Urinary bladder (tissue), 4 donors: ENCODE data around the gene SUPT20H. TPM values are rescaled to one million over a fixed set of nuclear protein-coding genes. Genes with fewer than 3 reads are reported as not detected.

Experiments used
- DNase-seq: peaks from one replicate; pipeline ENCODE4 v3.0.0-alpha.2; 2015; ENCODE audit errors: extremely low spot score
- H3K27ac ChIP-seq: one replicate; pipeline ENCODE4 v1.5.1; 2013; ENCODE audit warnings: low read depth, mild to moderate bottlenecking, moderate library complexity
- H3K36me3 ChIP-seq: one replicate; pipeline ENCODE4 v1.6.1; 2013; ENCODE audit warnings: mild to moderate bottlenecking, moderate library complexity; ENCODE audit not compliant: insufficient read depth
- H3K4me1 ChIP-seq: one replicate; pipeline ENCODE4 v1.6.1; 2013; ENCODE audit warnings: mild to moderate bottlenecking, moderate library complexity; ENCODE audit not compliant: insufficient read depth
- H3K4me3 ChIP-seq: one replicate; pipeline ENCODE4 v1.5.1; 2013; ENCODE audit warnings: low read depth, low read length
- WGBS: extraction: QIAGEN DNeasy Blood & Tissue Kit; methylation state at CpG from one replicate; pipeline ENCODE4 v1.1.7; 2013; 5-methylcytosine and 5-hydroxymethylcytosine counted together
- polyA plus RNA-seq: library from polyadenylated mRNA; stranded (reverse); fragments of 200-250 nt; gene quantifications from one replicate; pipeline ENCODE4 v1.2.3, GENCODE V29; 2013
- total RNA-seq: library from RNA; depleted of rRNA; stranded (reverse); fragments of >200 nt; gene quantifications from one replicate; pipeline ENCODE4 v1.2.3, GENCODE V29; 2014
- donor health status: healthy with polysubstance abuse.
- donor health status: healthy.

SUPT20H gene
- total and polyA plus RNA-seq, 2 donors = 30.3 to 153 TPM

GRCh38 chr13:37089495-37089894 is 30.0 kb upstream of the SUPT20H start:
- Histone ChIP-seq H3K36me3 (no peaks in the 10 kb centered on the region), H3K4me3 (no peak overlapping the region), H3K27ac (no peak overlapping the region), H3K4me1 (no peaks in the 10 kb centered on the region)
- 97% methylated on average over 3 of the region's 3 CpGs for WGBS
- DNase-seq = no peak

DNA sequence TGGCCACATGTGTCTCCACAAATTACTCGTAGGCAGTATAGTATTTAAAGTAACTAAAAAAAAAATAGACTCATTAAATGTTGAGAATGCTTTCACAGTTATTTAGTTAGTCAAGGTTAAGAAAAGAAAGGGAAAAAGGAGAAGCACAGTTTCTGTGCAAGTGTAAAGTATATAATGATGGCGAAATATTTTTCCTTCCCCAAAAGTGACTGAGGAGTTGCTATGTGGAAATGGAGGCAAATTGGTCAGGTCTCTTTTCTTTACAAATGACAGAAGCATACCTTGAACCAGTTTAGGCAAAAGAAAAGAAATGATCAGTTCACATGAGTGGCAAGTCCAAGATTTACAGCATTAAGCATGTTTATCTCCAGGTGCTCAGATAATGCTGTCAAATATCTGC is 28.0 kb upstream of the SUPT20H start:
- Histone ChIP-seq H3K27ac (no peak overlapping the region), H3K36me3 (no peaks in the 10 kb centered on the region), H3K4me1 (no peaks in the 10 kb centered on the region), H3K4me3 (no peak overlapping the region)
- WGBS = 84% methylated on average over 2 of the region's 2 CpGs
- DNase-seq = no peak

DNA sequence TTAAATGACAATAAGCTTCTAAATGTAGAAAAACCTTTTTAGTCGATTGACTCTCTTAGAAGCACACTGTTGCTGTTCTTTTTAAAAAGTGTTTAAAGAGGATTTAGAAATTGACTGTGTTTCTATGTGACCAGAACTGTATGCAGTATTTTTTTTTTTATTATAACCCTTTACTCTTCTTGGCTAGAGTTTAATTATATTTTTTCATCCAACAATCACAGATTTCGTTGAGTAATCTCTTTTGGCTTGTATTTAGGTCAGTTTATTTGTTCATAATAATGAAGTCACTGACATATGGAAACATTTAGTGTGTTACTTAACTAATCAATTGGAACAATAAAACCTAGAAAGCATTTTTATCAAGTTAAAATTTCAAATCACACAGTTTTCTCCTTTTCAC is 26.1 kb upstream of the SUPT20H start:
- Histone ChIP-seq H3K4me1 (no peaks in the 10 kb centered on the region), H3K4me3 (no peak overlapping the region), H3K27ac (no peak overlapping the region), H3K36me3 (no peaks in the 10 kb centered on the region)
- no peak for DNase-seq
- 56% methylated on average over 2 of the region's 2 CpGs for WGBS

DNA sequence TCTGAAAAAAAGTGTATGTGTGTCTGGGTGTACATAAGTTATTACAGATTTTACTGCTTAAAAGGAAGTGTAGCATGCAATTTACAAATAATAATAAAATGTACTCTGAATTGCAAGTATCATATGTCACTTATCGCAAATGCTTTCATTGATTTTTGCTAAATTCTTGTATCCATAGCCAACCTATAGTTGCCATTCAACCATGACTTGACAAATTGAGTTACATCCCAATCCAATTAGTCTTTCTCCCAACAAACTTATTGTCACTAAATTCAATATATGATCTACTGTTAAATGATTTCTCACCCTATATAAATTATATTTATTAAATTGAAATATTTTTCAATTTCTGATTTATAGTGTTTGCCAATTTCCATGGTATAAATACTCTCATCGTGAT is 17.3 kb upstream of the SUPT20H start:
- Histone ChIP-seq H3K36me3 (no peaks in the 10 kb centered on the region), H3K4me1 (no peaks in the 10 kb centered on the region), H3K27ac (no peak overlapping the region), H3K4me3 (no peak overlapping the region)
- WGBS = 98% methylated on average over 2 of the region's 2 CpGs
- no peak for DNase-seq

- no peak for DNase-seq
- Histone ChIP-seq H3K36me3 (no peaks in the 10 kb centered on the region), H3K27ac (no peak overlapping the region), H3K4me3 (no peak overlapping the region), H3K4me1 (no peaks in the 10 kb centered on the region)
- 69% methylated on average over 2 of the region's 2 CpGs for WGBS
Measured at GRCh38 chr13:37075164-37075563, 15.7 kb upstream of the SUPT20H start.

- DNase-seq = no peak
- 11% methylated on average over 1 of the region's 1 CpG for WGBS
- no peak overlapping the region for H3K4me3 ChIP-seq
Measured at GRCh38 chr13:37074703-37075102, 15.2 kb upstream of the SUPT20H start.

GRCh38 chr13:37072024-37072423 is 12.5 kb upstream of the SUPT20H start:
- Histone ChIP-seq H3K27ac (no peak overlapping the region), H3K4me3 (no peak overlapping the region), H3K36me3 (no peaks in the 10 kb centered on the region), H3K4me1 (no peaks in the 10 kb centered on the region)
- WGBS = 52% methylated on average over 4 of the region's 4 CpGs
- no peak for DNase-seq

More at GRCh38 chr13:37074703-37075102, 15.2 kb upstream of the SUPT20H start:
- H3K4me1 ChIP-seq = no peaks in the 10 kb centered on the region
- H3K27ac ChIP-seq = no peak overlapping the region
- no peaks in the 10 kb centered on the region for H3K36me3 ChIP-seq

DNA sequence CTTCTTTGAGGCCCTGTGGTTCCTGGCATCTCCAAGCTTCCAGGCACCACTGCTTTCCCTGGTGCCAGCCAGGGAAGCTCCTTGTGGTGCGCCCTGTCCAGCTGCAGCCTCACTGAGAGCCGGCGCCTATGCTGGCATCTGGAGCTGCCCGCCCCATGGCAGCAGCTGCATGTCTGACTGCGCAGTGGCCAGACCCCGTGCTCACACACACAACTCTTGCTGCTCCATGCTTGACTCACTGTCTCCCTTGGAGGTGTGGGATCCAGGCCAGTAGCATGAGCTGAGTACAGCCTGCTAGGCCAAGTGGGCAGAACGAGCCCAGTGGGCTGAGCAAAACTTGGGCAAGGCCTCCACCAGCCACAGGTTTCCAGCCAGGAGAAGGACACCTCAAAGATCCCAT is 11.5 kb upstream of the SUPT20H start:
- Histone ChIP-seq H3K27ac (no peak overlapping the region), H3K4me1 (no peaks in the 10 kb centered on the region), H3K36me3 (no peaks in the 10 kb centered on the region), H3K4me3 (no peak overlapping the region)
- WGBS = 93% methylated on average over 7 of the region's 7 CpGs
- DNase-seq = no peak

GRCh38 chr13:37070145-37070695 is 10.7 kb upstream of the SUPT20H start:
- WGBS = 88% methylated on average over 9 of the region's 9 CpGs
- Histone ChIP-seq H3K4me1 (no peaks in the 10 kb centered on the region), H3K27ac (no peak overlapping the region), H3K4me3 (no peak overlapping the region), H3K36me3 (no peaks in the 10 kb centered on the region)
- no peak for DNase-seq

DNA sequence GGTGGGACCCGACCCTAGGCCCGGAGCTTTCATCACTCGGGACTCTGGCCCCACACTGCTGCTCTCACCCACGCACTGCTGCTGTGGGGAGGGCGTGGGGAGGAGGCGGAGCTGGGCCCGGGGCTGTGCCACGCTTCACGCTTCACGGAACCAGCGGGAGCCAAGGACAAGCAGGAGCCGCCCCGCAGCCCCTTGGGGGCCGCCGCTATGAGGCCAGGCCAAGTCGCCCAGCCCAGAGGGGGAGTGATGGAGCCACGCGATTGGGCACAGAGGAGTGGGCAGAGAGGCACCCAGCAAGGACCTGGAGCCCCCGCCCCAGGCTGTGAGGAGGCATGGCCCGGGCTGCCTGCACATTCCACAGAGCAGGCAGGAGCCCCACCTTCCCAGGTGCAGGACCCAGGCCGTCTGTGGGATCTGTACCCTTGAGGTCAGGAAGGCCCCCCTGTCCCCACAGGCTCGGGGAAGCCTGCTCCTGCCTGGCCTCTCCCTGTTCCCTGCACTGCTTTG is 10.2 kb upstream of the SUPT20H start:
- Histone ChIP-seq H3K36me3 (no peaks in the 10 kb centered on the region), H3K27ac (no peak overlapping the region), H3K4me1 (no peaks in the 10 kb centered on the region), H3K4me3 (no peak overlapping the region)
- 89% methylated on average over 22 of the region's 22 CpGs for WGBS
- no peak for DNase-seq

GRCh38 chr13:37068962-37069361 is 9.5 kb upstream of the SUPT20H start:
- Histone ChIP-seq H3K4me3 (no peak overlapping the region), H3K36me3 (no peaks in the 10 kb centered on the region), H3K4me1 (no peaks in the 10 kb centered on the region), H3K27ac (no peak overlapping the region)
- no peak for DNase-seq

- no peak for DNase-seq
- H3K27ac ChIP-seq = no peak overlapping the region
- no peaks in the 10 kb centered on the region for H3K36me3 ChIP-seq
- WGBS = 81% methylated on average over 2 of the region's 2 CpGs
- H3K4me3 ChIP-seq = no peak overlapping the region
- H3K4me1 ChIP-seq = no peaks in the 10 kb centered on the region
Measured at GRCh38 chr13:37067874-37068273, 8.4 kb upstream of the SUPT20H start.

GRCh38 chr13:37065890-37066526 is 6.5 kb upstream of the SUPT20H start:
- 78% methylated on average over 6 of the region's 6 CpGs for WGBS
- DNase-seq = no peak
- no peaks in the 10 kb centered on the region for H3K4me1 ChIP-seq

GRCh38 chr13:37059848-37060192 is 332 bp upstream of the SUPT20H start:
- WGBS = 16% methylated on average over 10 of the region's 10 CpGs
- peak; percentile 18 for DNase-seq
- H3K36me3 ChIP-seq = no peaks in the 10 kb centered on the region
- H3K4me1 ChIP-seq = no peaks in the 10 kb centered on the region
- no peak overlapping the region for H3K27ac ChIP-seq
- peak overlapping the region; percentile 91 for H3K4me3 ChIP-seq

More at GRCh38 chr13:37065890-37066526, 6.5 kb upstream of the SUPT20H start:
- H3K36me3 ChIP-seq = no peaks in the 10 kb centered on the region
- H3K4me3 ChIP-seq = no peak overlapping the region
- H3K27ac ChIP-seq = no peak overlapping the region
